HG03439 (cell line): Measurements from ENCODE around the gene MST1R.

Source experiments
- ATAC-seq: cut with Tn5 transposase; IDR thresholded peaks from one replicate; pipeline ENCODE4 v1.9.1; 2021; ENCODE audit warnings: mild to moderate bottlenecking, moderate library complexity; ENCODE audit not compliant: unreplicated experiment

MST1R gene

DNA sequence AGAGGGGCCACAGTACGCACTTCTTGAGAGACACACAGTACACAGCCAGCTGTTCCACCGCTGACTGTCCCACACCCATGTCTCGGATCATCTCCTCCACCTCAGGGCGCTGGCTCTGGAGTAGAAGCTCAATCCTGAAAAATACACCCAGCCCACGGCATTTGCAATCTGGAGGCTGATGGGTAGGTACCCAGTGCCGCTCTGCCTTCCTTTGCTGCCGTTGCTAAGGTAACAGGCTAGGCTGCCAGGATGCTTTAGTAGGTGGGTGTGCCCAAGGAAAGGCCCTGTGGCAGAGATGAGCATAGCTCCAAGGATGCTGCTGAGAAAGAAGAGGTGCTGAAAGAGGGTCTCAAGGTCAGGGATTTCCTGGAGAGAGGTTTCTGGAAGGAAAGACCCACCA lies 61.9 kb downstream of the MST1R start:
- ATAC-seq = no peak

DNA sequence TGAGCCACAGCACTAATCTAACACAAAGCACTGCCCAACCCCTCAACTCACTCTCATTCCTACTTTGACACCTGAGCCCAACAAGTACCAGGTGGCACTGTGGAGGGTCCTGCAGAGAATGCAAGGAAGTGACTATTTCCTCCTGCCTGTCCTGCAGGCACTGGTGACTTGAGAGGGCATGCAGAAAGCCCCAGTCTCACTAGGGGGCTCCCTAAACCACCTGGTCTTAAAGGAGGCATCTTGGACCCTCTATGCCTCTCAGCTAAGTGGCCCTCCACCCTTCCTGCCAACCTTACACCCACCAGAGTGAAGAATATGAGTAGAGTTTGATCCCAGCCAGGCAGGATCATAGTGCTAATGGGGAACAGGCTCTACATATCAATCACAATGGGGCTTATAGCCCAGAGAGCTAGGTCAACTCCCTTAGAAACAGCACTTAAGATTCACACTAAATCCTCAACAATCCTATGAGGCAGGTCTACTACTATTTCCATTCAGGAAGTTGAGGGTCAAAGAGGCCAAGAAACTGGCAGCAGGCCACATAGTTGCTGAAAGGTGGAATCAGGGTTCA lies 62.5 kb downstream of the MST1R start:
- ATAC-seq = no peak

DNA sequence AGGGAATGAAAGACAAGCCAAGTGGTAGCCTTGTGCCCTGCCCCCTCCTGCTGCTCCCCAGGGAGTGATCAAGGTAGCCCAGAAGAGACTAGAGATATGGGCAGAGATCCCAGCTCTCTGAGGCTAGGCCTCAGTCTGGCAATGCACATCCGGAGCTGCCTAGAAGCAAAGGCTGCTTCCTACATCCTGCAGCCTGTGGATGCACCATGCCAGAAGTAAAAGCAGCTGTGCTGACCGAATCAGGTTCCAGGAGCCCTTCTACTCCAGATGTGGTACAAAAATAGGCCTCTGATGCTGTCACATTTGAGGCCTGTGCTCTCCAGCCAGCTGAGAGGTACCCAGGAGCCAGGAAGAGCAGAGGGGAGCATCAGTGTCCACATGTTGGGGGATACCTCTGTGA lies 63.3 kb downstream of the MST1R start:
- ATAC-seq = no peak

DNA sequence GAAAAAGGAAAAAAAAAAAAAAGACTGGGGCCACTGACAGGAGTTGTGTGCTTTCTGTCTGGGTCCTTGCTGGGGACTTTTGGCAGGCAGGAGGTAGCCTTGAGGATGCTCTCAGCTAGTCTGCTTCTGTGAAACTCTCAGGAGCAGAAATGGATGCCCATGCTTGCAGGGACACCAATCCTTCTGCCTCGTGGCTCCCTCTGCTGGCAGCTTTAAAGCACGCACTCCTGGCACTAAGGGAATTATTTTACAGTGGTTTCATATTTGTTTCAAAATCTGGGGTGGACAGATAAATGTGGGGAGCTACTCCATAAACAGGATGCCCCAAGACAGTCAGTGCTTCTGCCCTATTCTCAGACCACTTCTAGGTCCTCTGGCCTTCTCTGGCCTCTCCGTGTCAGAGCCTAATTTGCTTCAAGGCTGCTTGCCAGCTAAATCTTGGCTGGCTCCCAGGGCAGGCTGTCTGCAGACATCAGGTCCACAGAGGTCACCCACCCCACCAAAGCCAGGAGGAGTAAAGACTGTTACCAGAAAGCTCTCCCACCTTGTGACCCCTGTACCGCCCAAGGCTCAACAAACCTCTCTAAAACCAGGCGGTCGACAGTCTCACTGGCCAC lies 64.4 kb downstream of the MST1R start:
- ATAC-seq = no peak
